GM12892 (cell line): ENCODE data around the gene PGAM5.

ENCODE experiments used
- POLR2A ChIP-seq: IDR thresholded peaks from 2 replicates; pipeline ENCODE4 v1.6.1; 2011; ENCODE audit warnings: low read depth, low read length, control low read depth
- POLR2AphosphoS5 ChIP-seq: IDR thresholded peaks from 2 replicates; pipeline ENCODE4 v1.6.1; 2011; ENCODE audit warnings: low read depth, low read length, control low read depth
- TAF1 ChIP-seq: IDR thresholded peaks from 2 replicates; pipeline ENCODE4 v1.6.1; 2011; ENCODE audit warnings: low read depth, mild to moderate bottlenecking, control low read depth, low read length, borderline replicate concordance

- TF ChIP-seq POLR2A (peak; percentile 79; the same call in 1 of the 2 replicates), POLR2AphosphoS5 (peak; percentile 56), TAF1 (peak; percentile 44)
Observed at GRCh38 chr12:132687211-132688164, 23.2 kb upstream of the PGAM5 start, which contains the start of the genes POLE and PXMP2.
